Lung microvascular endothelial cell (primary cell): Measurements from ENCODE around the gene PCP4. TPM values are rescaled to one million over a fixed set of nuclear protein-coding genes. Genes with fewer than 3 reads are reported as not detected.
"Not testable (repeated sequence)": the region's sequence is repeated elsewhere in the genome, so short reads cannot be mapped to it uniquely, and the experiment has no call there.

ENCODE experiments used
- DNase-seq, 2 donors: peaks; one replicate each; pipeline versions ENCODE4 v3.0.0 to v3.0.0-alpha.2; 2010; ENCODE audit warnings: low read depth in 2 of 2
- total RNA-seq: library from RNA; depleted of rRNA; stranded (reverse); fragments of >200 nt; gene quantifications from 2 replicates; pipeline ENCODE4 v1.2.1, GENCODE V29; 2014

The PCP4 gene
- total RNA-seq, 1 donor from 2014 or later = not detected

- no peak for DNase-seq
Measured at GRCh38 chr21:39863111-39863510, 4.1 kb upstream of the PCP4 start.

GRCh38 chr21:39866093-39866492 is 1.1 kb upstream of the PCP4 start:
- no peak for DNase-seq

GRCh38 chr21:39869141-39869818 is 2.0 kb downstream of the PCP4 start:
- DNase-seq = no peak

DNA sequence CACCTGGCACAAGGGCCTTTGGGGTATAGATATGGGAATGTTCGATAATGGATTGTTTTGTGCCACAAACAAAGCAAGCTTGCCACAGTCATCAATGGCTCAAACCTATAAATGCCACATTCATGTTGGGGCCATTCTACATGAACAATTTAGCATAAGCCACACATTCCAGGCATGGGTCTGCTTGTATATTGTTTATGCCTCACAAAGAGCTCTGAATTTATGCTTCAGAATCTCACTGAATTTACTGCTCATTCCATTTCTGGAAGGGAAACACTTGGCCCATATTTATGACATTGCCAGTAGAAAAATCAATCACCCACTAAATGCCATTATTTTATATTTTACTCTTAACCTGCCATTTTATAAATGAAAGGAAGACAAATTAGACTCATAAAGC is 6.4 kb downstream of the PCP4 start:
- DNase-seq = no peak

DNA sequence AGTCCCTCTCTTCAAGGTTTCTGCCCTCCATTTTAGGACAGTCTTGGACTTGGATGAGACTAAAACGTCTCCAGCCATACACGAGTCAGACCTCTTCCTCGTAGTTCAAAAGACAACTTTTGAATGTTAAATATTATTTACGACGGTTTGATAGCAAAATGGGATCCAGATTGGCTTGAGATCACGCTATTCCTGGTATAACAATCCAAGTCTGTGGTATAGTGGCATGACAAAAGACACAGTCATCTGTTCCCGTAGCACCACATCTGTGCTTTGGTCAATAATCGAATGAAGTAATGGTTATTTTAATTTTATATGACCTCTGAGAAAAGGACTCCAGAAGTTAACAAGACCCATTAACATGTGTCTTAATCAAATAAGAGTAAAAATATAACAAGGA is 7.0 kb downstream of the PCP4 start:
- DNase-seq = no peak

DNA sequence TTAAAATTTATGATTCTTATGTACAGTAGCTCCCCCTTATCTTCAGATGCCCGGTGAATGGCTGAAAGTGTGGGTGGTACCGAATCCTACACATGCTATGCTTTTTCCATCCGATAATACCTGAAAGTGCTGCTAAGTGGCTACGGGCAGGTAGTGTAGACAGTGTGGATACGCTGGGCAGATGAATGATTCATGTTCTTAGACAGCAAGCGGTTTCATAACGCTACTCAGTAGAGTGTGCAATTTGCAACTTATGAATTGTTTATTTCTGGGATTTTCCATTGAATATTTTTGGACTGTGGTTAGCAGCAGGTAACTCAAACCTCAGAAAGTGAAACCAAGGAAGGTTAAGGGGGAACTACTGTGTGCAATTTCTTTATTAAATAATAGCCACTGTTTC is 7.5 kb downstream of the PCP4 start:
- no peak for DNase-seq

DNA sequence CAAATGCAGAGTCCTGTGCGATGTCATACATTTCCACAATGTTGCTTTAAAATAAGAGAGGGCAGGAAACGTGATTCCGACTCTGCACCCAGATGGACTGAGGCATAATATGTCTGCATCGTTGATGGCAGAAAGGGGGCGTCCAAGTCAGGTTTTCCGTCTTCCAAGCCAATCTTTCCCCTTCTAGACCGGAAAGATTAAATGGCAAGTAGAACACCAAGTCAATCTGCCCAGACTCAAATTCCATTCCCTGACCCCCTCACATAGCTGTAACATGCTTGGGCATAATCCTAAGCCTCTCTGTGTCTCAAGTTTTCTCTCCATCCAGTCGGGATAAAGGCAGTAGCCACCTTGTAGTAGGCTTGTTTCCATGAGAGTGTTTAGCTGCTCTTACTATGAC is 14.4 kb downstream of the PCP4 start:
- DNase-seq = no peak

DNA sequence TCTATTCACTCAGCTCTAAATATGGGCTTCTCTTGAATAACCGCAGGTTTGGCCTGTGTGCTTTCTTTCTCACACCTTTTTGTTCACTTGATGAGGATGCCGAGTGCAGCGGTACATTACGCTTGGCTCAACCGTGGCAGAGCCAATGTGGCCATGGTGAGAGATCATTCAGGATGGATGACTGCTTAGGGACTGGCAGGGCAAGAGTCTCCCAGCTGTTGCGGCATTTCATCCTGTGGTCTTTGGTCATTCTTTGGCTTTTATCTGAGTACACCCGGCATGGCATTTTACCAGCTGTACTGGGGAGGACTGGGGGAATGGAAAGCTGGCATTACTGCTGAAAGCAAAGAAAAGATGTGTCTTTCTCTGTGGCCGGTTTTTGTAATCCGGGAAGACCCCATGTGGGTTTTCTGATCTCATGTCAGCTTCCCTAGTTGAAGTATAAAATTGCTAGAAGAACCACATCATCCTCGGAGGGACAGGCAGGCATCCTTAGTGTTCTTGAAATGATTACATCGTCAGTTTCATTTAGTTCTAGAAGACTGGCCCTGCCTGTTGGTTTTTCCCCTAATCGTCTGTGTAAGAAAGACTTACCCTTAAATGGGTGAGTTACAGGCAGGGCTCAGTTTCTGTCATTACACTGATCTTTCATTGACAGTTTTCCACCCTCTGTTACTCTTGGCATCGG is 15.1 kb downstream of the PCP4 start:
- no peak for DNase-seq

DNA sequence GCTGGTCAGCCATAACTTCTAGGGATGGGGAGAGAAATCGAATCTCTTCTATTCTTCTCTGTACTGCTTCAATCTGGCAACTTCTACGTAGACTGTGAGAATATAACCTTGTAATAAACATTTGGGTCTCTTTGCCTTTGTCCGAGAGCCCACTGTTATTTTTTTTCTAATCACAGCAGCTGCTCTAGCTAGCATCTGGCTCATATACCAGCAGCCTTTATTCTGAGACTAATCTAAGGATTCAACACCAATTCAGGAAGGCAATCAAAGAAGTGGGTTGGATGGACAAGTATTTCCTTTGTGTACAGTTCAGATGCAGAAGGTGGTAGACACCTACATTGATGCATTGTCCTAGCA is 15.6 kb downstream of the PCP4 start:
- no peak for DNase-seq

DNA sequence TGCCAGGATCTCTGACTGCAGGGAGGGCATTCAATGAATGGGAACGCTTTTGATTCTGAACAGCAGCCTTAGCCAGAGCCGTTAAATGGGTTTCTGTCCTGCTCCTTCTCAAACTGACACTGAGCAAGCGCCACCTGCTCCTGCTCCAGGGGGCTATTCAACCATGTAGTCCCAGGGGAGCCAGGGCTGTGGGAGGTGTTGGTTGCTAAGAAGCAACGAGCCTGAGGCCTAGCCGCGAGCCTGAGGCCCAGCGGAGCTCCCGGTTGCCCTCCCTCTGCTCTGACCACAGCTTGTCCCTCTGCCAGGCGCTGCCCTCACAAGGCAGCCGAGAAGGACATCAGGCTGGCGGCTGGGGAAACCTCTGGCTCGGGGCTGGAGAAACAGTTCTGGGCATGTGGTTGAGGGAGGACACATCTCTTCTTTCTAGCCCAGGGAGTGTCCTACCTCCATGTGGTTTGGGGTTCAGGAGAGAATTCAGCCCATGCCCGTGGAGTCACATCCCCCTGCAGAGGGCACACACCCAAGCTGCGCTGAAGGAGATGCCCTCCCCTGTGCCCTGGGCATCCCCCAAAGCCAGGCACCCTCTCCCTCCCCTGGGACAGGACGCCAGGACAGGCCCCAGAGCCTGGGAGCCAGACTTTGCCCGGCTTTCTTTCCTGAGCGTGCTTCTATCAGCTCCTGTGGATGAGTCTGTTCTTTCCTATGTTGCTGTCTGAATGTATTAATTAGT is 18.0 kb downstream of the PCP4 start:
- DNase-seq = no peak

DNA sequence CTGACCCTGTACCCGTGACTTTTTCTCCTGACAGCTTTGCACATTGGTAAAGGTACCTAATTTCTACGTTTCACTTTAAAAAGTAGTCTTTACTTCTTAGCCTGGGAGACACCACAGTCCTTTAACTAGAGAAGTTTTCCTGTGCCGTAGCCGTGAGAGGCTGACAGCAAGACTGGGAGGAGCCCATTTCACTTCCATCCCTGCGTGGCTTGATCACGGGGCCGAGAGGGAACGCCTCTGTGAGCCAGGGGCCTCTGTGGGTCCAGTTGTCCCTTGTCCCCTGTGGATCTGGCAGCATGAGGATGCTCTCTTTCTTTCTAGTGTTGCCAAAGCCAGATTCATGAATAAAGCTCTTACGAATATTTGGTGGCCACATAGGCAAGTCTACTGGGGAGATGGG is 21.6 kb downstream of the PCP4 start:
- DNase-seq = no peak

- DNase-seq = no peak
Measured at GRCh38 chr21:39891111-39891510, 23.9 kb downstream of the PCP4 start.

DNA sequence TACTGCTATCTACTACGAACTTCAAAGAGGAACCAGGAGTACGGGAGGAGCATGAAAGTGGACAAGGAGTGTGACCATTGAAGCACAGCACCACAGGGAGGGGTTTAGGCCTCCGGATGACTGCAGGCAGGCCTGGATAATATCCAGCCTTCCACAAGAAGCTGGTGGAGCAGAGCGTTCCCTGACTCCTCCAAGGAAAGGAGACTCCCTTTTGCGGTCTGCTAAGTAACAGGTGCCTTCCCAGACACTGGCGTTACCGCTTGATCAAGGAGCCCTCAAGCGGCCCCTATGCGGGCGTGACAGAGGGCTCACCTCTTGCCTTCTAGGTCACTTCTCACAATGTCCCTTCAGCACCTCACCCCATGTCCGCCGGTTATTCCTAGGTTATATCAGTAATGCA is 24.6 kb downstream of the PCP4 start:
- not testable (repeated sequence) for DNase-seq

DNA sequence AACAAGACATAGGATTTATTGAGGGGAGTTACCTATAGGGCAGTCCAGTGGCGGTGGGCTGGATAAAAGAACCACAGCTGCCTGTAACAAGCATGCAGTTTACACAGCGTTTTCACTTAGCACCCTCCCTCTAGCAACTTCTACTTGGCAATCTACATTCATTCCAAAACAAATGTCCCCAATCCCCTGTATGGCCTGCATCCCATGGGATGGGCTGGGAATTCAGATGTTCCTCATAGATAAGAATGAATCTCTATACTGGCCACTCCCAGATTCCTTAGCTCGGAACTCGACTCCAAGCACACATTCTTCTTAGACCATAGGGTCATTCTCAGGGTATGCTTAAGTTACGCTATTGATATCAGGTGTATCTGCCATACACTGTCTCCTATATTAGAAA is 33.3 kb downstream of the PCP4 start:
- DNase-seq = no peak

- no peak for DNase-seq
Measured at GRCh38 chr21:39900911-39901310, 33.7 kb downstream of the PCP4 start.

- no peak for DNase-seq
Measured at GRCh38 chr21:39902986-39903385, 35.7 kb downstream of the PCP4 start.

DNA sequence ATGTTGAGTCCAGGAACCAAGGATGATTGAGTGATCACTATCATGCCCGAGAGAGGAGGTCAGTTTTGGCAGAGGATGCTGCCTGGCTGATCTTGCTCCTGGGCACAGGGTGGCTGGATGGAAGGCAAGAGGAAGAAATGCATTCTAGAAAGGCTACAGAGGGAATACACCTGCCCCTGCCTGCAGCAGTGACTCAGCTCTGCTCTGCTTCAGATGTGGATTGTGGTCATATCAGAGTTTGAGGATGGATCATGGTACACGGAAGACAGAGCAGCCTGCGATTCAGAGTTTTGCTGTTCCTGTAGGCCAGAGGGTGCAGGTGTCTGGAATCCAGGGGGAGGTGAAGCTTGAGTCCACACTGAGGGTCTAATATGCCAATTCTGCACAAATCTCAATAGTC is 37.2 kb downstream of the PCP4 start:
- DNase-seq = no peak

DNA sequence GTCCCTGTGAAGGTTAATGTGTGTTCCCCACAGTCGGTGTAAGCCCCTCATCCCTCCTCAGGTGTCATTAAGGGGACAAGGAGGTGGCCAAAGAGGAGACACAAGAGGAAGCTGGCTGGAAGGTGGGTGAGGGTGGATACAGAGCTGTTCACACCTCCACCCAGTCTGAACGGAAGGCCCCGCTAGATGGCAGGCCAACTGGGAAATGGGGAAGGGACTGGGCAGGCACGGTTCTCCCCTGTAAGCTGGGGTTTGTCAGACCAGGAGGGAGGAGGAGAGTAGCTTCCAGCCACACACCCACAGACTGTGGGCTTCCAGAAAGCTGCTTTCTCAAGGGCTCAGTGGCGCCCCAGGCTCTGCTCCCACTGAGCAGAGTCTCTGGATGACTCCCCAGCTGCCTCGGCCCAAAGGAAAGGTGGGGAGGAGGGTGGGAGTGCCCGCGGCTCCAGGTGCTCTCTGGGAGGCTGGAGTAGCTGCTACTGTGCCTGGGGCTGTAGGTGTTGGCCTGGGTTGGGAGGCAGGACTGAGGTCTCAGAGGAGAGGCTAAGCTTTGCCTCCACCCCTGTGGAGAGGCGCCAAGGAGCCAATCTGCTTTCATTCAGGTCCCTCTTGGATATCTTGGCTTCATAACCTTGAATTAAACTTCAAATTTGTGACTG is 41.2 kb downstream of the PCP4 start:
- DNase-seq = no peak

GRCh38 chr21:39911286-39912199 is 44.3 kb downstream of the PCP4 start:
- no peak for DNase-seq

- no peak for DNase-seq
Measured at GRCh38 chr21:39913706-39914305, 46.6 kb downstream of the PCP4 start.

DNA sequence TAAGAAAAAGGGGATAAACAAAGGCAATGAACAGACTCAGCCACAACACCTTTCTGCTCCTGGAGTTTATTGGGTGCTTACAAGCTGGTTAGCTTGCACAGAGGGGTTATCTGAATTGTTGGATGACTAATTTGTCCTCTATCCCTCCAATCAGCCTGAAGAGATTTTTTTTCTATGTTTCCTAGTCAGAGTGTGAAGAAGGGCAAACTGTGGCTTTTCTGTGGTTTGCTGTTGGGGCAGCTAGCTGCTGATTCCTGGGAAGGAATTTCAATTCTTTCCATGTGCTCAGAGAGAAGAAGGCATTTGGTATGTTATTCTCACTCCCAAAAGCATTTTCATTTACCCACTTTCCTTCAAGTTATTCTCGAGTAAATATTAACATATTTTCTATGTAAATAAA is 48.6 kb downstream of the PCP4 start:
- DNase-seq = no peak
